Measurements from ENCODE around the gene GAS7. TPM values are rescaled to one million over a fixed set of nuclear protein-coding genes. Genes with fewer than 3 reads are reported as not detected.

GAS7 gene
- total and polyA plus RNA-seq, 2 experiments from 2014 or later: 1.9 to 10.7 TPM

DNA sequence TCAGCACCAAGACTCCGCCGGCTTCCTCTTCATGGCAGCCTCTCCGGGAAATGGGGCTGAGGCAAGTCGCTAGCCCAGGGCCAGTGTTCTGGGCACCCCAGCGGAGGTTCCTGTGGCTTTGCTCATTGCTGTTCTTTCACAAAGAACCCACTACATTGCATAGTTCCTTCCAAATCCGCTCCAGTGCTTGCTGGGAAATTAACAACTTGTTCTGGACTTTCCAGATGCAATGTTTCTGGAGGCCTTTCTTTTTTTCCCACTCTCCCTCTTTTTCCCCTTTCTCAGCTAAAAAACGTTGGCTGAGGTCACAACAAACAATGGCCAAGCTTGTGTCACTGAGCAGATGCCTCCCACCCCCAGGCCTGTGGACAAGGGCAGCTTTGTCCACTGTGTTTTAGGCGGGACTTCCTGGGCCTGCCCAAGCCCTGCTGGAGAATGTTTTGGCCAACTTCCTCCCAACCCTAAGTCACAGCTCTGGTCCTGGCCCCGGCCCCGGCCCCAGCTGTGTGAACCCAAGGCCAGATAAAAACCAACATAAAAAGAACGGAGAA, 161.8 kb downstream of the GAS7 start:
- no peaks in the 10 kb centered on the region for H3K36me3 ChIP-seq (ENCODE audit: insufficient read depth)
- no peaks in the 10 kb centered on the region for H3K79me2 ChIP-seq (replicated peaks; ENCODE audit: insufficient read depth)
- no peaks in the 10 kb centered on the region for H3K27me3 ChIP-seq (ENCODE audit: insufficient read depth)
- H3K4me3 ChIP-seq: no peak overlapping the region
- Mint-ChIP-seq H3K27ac (no peak overlapping the region), H3K4me1 (peaks cover 16% of the 10 kb centered on the region), H3K27me3 (ENCODE audit: insufficient read depth, low read depth, poor library complexity) (no peaks in the 10 kb centered on the region), H3K36me3 (ENCODE audit: low read depth) (no peaks in the 10 kb centered on the region), H3K9me3 (no peaks in the 10 kb centered on the region), H3K4me3 (no peak overlapping the region)
- TF ChIP-seq, protein P1, sequence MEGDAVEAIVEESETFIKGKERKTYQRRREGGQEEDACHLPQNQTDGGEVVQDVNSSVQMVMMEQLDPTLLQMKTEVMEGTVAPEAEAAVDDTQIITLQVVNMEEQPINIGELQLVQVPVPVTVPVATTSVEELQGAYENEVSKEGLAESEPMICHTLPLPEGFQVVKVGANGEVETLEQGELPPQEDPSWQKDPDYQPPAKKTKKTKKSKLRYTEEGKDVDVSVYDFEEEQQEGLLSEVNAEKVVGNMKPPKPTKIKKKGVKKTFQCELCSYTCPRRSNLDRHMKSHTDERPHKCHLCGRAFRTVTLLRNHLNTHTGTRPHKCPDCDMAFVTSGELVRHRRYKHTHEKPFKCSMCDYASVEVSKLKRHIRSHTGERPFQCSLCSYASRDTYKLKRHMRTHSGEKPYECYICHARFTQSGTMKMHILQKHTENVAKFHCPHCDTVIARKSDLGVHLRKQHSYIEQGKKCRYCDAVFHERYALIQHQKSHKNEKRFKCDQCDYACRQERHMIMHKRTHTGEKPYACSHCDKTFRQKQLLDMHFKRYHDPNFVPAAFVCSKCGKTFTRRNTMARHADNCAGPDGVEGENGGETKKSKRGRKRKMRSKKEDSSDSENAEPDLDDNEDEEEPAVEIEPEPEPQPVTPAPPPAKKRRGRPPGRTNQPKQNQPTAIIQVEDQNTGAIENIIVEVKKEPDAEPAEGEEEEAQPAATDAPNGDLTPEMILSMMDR (conservative IDR thresholded peaks at IDR 0.05; ENCODE audit: low read depth in 2 of 2): no peak
- TF ChIP-seq EZH2phosphoT487 (IDR thresholded peaks at IDR 0.05; ENCODE audit: unreplicated experiment) (no peak), ZNF114 (CRISPR knock-in tag; IDR thresholded peaks at IDR 0.05) (no peak), CREB1 (CRISPR knock-in tag; IDR thresholded peaks at IDR 0.05; ENCODE audit: low read depth) (no peak), EZH2 (IDR thresholded peaks at IDR 0.05; ENCODE audit: low read depth, unreplicated experiment) (no peak), NANOG (IDR thresholded peaks at IDR 0.05; ENCODE audit: borderline replicate concordance) (no peak), ZNF331 (CRISPR knock-in tag; IDR thresholded peaks at IDR 0.05; ENCODE audit: low read depth) (no peak), JUNB (IDR thresholded peaks at IDR 0.05; ENCODE audit: unreplicated experiment) (no peak), POLR2AphosphoS5 (IDR thresholded peaks at IDR 0.05; ENCODE audit: low read depth) (no peak), STAT1 (IDR thresholded peaks at IDR 0.05; ENCODE audit: unreplicated experiment) (no peak)
- TF ChIP-seq, protein P2, sequence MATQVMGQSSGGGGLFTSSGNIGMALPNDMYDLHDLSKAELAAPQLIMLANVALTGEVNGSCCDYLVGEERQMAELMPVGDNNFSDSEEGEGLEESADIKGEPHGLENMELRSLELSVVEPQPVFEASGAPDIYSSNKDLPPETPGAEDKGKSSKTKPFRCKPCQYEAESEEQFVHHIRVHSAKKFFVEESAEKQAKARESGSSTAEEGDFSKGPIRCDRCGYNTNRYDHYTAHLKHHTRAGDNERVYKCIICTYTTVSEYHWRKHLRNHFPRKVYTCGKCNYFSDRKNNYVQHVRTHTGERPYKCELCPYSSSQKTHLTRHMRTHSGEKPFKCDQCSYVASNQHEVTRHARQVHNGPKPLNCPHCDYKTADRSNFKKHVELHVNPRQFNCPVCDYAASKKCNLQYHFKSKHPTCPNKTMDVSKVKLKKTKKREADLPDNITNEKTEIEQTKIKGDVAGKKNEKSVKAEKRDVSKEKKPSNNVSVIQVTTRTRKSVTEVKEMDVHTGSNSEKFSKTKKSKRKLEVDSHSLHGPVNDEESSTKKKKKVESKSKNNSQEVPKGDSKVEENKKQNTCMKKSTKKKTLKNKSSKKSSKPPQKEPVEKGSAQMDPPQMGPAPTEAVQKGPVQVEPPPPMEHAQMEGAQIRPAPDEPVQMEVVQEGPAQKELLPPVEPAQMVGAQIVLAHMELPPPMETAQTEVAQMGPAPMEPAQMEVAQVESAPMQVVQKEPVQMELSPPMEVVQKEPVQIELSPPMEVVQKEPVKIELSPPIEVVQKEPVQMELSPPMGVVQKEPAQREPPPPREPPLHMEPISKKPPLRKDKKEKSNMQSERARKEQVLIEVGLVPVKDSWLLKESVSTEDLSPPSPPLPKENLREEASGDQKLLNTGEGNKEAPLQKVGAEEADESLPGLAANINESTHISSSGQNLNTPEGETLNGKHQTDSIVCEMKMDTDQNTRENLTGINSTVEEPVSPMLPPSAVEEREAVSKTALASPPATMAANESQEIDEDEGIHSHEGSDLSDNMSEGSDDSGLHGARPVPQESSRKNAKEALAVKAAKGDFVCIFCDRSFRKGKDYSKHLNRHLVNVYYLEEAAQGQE (IDR thresholded peaks at IDR 0.05; ENCODE audit: unreplicated experiment): no peak
- TF ChIP-seq, protein P3, sequence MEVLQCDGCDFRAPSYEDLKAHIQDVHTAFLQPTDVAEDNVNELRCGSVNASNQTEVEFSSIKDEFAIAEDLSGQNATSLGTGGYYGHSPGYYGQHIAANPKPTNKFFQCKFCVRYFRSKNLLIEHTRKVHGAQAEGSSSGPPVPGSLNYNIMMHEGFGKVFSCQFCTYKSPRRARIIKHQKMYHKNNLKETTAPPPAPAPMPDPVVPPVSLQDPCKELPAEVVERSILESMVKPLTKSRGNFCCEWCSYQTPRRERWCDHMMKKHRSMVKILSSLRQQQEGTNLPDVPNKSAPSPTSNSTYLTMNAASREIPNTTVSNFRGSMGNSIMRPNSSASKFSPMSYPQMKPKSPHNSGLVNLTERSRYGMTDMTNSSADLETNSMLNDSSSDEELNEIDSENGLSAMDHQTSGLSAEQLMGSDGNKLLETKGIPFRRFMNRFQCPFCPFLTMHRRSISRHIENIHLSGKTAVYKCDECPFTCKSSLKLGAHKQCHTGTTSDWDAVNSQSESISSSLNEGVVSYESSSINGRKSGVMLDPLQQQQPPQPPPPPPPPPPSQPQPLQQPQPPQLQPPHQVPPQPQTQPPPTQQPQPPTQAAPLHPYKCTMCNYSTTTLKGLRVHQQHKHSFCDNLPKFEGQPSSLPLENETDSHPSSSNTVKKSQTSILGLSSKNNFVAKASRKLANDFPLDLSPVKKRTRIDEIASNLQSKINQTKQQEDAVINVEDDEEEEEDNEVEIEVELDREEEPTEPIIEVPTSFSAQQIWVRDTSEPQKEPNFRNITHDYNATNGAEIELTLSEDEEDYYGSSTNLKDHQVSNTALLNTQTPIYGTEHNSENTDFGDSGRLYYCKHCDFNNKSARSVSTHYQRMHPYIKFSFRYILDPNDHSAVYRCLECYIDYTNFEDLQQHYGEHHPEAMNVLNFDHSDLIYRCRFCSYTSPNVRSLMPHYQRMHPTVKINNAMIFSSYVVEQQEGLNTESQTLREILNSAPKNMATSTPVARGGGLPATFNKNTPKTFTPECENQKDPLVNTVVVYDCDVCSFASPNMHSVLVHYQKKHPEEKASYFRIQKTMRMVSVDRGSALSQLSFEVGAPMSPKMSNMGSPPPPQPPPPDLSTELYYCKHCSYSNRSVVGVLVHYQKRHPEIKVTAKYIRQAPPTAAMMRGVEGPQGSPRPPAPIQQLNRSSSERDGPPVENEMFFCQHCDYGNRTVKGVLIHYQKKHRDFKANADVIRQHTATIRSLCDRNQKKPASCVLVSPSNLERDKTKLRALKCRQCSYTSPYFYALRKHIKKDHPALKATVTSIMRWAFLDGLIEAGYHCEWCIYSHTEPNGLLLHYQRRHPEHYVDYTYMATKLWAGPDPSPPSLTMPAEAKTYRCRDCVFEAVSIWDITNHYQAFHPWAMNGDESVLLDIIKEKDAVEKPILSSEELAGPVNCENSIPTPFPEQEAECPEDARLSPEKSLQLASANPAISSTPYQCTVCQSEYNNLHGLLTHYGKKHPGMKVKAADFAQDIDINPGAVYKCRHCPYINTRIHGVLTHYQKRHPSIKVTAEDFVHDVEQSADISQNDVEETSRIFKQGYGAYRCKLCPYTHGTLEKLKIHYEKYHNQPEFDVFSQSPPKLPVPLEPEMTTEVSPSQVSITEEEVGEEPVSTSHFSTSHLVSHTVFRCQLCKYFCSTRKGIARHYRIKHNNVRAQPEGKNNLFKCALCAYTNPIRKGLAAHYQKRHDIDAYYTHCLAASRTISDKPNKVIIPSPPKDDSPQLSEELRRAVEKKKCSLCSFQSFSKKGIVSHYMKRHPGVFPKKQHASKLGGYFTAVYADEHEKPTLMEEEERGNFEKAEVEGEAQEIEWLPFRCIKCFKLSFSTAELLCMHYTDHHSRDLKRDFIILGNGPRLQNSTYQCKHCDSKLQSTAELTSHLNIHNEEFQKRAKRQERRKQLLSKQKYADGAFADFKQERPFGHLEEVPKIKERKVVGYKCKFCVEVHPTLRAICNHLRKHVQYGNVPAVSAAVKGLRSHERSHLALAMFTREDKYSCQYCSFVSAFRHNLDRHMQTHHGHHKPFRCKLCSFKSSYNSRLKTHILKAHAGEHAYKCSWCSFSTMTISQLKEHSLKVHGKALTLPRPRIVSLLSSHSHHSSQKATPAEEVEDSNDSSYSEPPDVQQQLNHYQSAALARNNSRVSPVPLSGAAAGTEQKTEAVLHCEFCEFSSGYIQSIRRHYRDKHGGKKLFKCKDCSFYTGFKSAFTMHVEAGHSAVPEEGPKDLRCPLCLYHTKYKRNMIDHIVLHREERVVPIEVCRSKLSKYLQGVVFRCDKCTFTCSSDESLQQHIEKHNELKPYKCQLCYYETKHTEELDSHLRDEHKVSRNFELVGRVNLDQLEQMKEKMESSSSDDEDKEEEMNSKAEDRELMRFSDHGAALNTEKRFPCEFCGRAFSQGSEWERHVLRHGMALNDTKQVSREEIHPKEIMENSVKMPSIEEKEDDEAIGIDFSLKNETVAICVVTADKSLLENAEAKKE (CRISPR knock-in tag; IDR thresholded peaks at IDR 0.05): no peak
- TF ChIP-seq, protein P4, sequence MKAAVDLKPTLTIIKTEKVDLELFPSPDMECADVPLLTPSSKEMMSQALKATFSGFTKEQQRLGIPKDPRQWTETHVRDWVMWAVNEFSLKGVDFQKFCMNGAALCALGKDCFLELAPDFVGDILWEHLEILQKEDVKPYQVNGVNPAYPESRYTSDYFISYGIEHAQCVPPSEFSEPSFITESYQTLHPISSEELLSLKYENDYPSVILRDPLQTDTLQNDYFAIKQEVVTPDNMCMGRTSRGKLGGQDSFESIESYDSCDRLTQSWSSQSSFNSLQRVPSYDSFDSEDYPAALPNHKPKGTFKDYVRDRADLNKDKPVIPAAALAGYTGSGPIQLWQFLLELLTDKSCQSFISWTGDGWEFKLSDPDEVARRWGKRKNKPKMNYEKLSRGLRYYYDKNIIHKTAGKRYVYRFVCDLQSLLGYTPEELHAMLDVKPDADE (IDR thresholded peaks at IDR 0.05): no peak
- H4K20me1 ChIP-seq (replicated peaks; ENCODE audit: insufficient read depth): no peaks in the 10 kb centered on the region
- no peak overlapping the region for H3K4me2 ChIP-seq
- no peaks in the 10 kb centered on the region for H3F3A ChIP-seq (replicated peaks; ENCODE audit: low read depth)
- ATAC-seq (no peak), DNase-seq (ENCODE audit: low spot score) (no peak)
- H2AFZ ChIP-seq: no peak overlapping the region
- H3K27ac ChIP-seq (ENCODE audit: low read depth): no peak overlapping the region
- peaks cover 5% of the 10 kb centered on the region for H3K4me1 ChIP-seq (ENCODE audit: insufficient read depth)
- H3K9me2 ChIP-seq (ENCODE audit: insufficient read depth): no peaks in the 10 kb centered on the region; the same call in 1 of the 2 replicates
